CD4-positive, alpha-beta T cell (primary cell): Measurements from ENCODE around the gene DSN1. TPM values are rescaled to one million over a fixed set of nuclear protein-coding genes. Genes with fewer than 3 reads are reported as not detected.

ENCODE experiments used
- ATAC-seq: fragments of 200-7000 bp; cut with Tn5 transposase; one replicate; pipeline ENCODE4 v1.10.0; 2022; ENCODE audit warnings: mild to moderate bottlenecking; ENCODE audit not compliant: poor library complexity
- CTCF ChIA-PET: fragments of 350-600 bp; sonication (Branson Sonifier 250); formaldehyde crosslinking; loops from one replicate; lab custom pipeline; 2021; ENCODE audit warnings: antibody characterized with exemption, inconsistent platforms; lab: Charles Lee
- POLR2A ChIA-PET: fragments of 350-600 bp; sonication (Branson Sonifier 250); formaldehyde crosslinking; loops from one replicate; lab custom pipeline; 2021; ENCODE audit warnings: antibody characterized with exemption, inconsistent platforms; lab: Charles Lee
- DNase-seq, 14 experiments: peaks; one replicate each; pipeline ENCODE4 v3.0.0-alpha.2; 2013 to 2020; ENCODE audit warnings: mixed read lengths in 2 of 14
- H3K27ac ChIP-seq, 2 donors: one replicate each; pipeline versions ENCODE4 v1.5.1 to v1.7.0; 2013; ENCODE audit warnings: low read length in 2 of 2, low read depth in 1 of 2, mild to moderate bottlenecking in 1 of 2
- H3K27me3 ChIP-seq, 2 experiments: 1 replicate in 1 of 2; 2 replicates in 1 of 2; pipeline versions ENCODE4 v1.6.1 to v1.7.0; 2013; ENCODE audit warnings: low read length in 2 of 2, control low read depth in 1 of 2, mild to moderate bottlenecking in 1 of 2, moderate library complexity in 1 of 2; ENCODE audit not compliant: insufficient read depth in 2 of 2, control insufficient read depth in 1 of 2
- H3K36me3 ChIP-seq: one replicate; pipeline ENCODE4 v1.6.1; 2013; ENCODE audit warnings: low read length, control low read depth; ENCODE audit not compliant: insufficient read depth
- H3K4me1 ChIP-seq: one replicate; pipeline ENCODE4 v1.6.1; 2013; ENCODE audit warnings: low read length, control low read depth; ENCODE audit not compliant: insufficient read depth
- H3K4me3 ChIP-seq: one replicate; pipeline ENCODE4 v1.5.1; 2013; ENCODE audit warnings: mild to moderate bottlenecking, low read length, moderate library complexity
- H3K9me3 ChIP-seq, 2 experiments: 1 replicate in 1 of 2; 2 replicates in 1 of 2; pipeline versions ENCODE4 v1.6.1 to v1.7.0; 2013; ENCODE audit warnings: low read length in 2 of 2, mild to moderate bottlenecking in 2 of 2, control low read depth in 1 of 2, moderate library complexity in 1 of 2; ENCODE audit not compliant: control insufficient read depth in 1 of 2, insufficient read depth in 1 of 2
- H3K27ac Mint-ChIP-seq: one replicate; pipeline ENCODE4 v1.8.0; 2020; ENCODE audit warnings: mixed read lengths
- H3K27me3 Mint-ChIP-seq: one replicate; pipeline ENCODE4 v1.8.0; 2021; ENCODE audit warnings: mixed read lengths
- H3K36me3 Mint-ChIP-seq: one replicate; pipeline ENCODE4 v1.8.0; 2021; ENCODE audit warnings: low read depth, mixed read lengths
- H3K4me1 Mint-ChIP-seq: one replicate; pipeline ENCODE4 v1.8.0; 2021; ENCODE audit warnings: low read depth, mixed read lengths
- H3K4me3 Mint-ChIP-seq: one replicate; pipeline ENCODE4 v1.8.0; 2020; ENCODE audit warnings: mild to moderate bottlenecking, mixed read lengths
- H3K9me3 Mint-ChIP-seq: one replicate; pipeline ENCODE4 v1.8.0; 2020; ENCODE audit warnings: mixed read lengths
- CTCF ChIP-seq: fragments of 200-600 bp; IDR thresholded peaks from one replicate; pipeline ENCODE4 v1.8.0; 2022; ENCODE audit warnings: antibody characterized with exemption, mild to moderate bottlenecking
- intact Hi-C, 2 experiments: fragments of 100-400 bp; cut with DNase I in 1 of 2; cut with micrococcal nuclease in 1 of 2; formaldehyde crosslinking; loops; one replicate each; pipeline versions ENCODE4 v1.15.1 to v1.9.0; 2023 to 2025; cut with DNase I, micrococcal nuclease
- total RNA-seq, 174 experiments: library from RNA in 2 of 174; stranded (reverse) in 2 of 174; gene quantifications; one replicate each; pipeline ENCODE4 v1.2.3 and lab custom pipeline; 2021 to 2026

DSN1 gene
- total RNA-seq, 2 experiments from 2014 or later = 10.5 to 14.3 TPM

- DNase-seq = no peak
- no peaks in the 10 kb centered on the region for H3K27me3 Mint-ChIP-seq
- no peak for ATAC-seq
- Histone ChIP-seq H3K27me3 (no peaks in the 10 kb centered on the region), H3K36me3 (no peaks in the 10 kb centered on the region), H3K4me3 (no peak overlapping the region), H3K4me1 (peaks cover 2% of the 10 kb centered on the region), H3K27ac (no peak overlapping the region), H3K9me3 (no peaks in the 10 kb centered on the region)
- no peaks in the 10 kb centered on the region for H3K36me3 Mint-ChIP-seq
- no peak overlapping the region for H3K27ac Mint-ChIP-seq
- CTCF ChIA-PET = no interaction called here
- intact Hi-C loops = no loop called here
- H3K4me3 Mint-ChIP-seq = no peak overlapping the region
- POLR2A ChIA-PET = no interaction called here
- no peaks in the 10 kb centered on the region for H3K4me1 Mint-ChIP-seq
- no peak for TF ChIP-seq CTCF
- no peaks in the 10 kb centered on the region for H3K9me3 Mint-ChIP-seq
These were observed 6.1 kb upstream of the DSN1 start for GRCh38 chr20:36779656-36780025.

GRCh38 chr20:36778831-36779655, 5.5 kb upstream of the DSN1 start:
- CTCF ChIA-PET = no interaction called here
- H3K27me3 ChIP-seq = no peaks in the 10 kb centered on the region
- H3K9me3 ChIP-seq = no peaks in the 10 kb centered on the region
- Mint-ChIP-seq H3K27me3 (no peaks in the 10 kb centered on the region), H3K27ac (no peak overlapping the region), H3K36me3 (peaks cover 2% of the 10 kb centered on the region), H3K4me3 (no peak overlapping the region), H3K4me1 (peaks cover 2% of the 10 kb centered on the region), H3K9me3 (no peaks in the 10 kb centered on the region)
- intact Hi-C loops = no loop called here
- POLR2A ChIA-PET = no interaction called here
- no peak overlapping the region for H3K27ac ChIP-seq
- ATAC-seq = no peak
- DNase-seq = no peak
- no peaks in the 10 kb centered on the region for H3K36me3 ChIP-seq
- TF ChIP-seq CTCF = no peak
- H3K4me1 ChIP-seq = peaks cover 8% of the 10 kb centered on the region
- H3K4me3 ChIP-seq = no peak overlapping the region

- intact Hi-C loops = no loop called here
- POLR2A ChIA-PET = no interaction called here
These were observed 4.0 kb upstream of the DSN1 start for GRCh38 chr20:36777576-36777975.

More at GRCh38 chr20:36777576-36777975, 4.0 kb upstream of the DSN1 start:
- CTCF ChIA-PET = no interaction called here
- H3K4me3 Mint-ChIP-seq = no peak overlapping the region
- H3K27me3 ChIP-seq = no peaks in the 10 kb centered on the region
- DNase-seq (no peak), ATAC-seq (no peak)
- no peaks in the 10 kb centered on the region for H3K36me3 ChIP-seq
- H3K4me1 Mint-ChIP-seq = peaks cover 16% of the 10 kb centered on the region
- H3K36me3 Mint-ChIP-seq = peaks cover 9% of the 10 kb centered on the region
- H3K9me3 Mint-ChIP-seq = no peaks in the 10 kb centered on the region
- H3K9me3 ChIP-seq = no peaks in the 10 kb centered on the region
- no peak overlapping the region for H3K27ac Mint-ChIP-seq
- H3K4me3 ChIP-seq = no peak overlapping the region
- H3K4me1 ChIP-seq = peaks cover 20% of the 10 kb centered on the region
- H3K27ac ChIP-seq = no peak overlapping the region
- TF ChIP-seq CTCF = no peak
- H3K27me3 Mint-ChIP-seq = no peaks in the 10 kb centered on the region
